GM12878 (cell line): ENCODE results near the gene KIF17. TPM values are rescaled to one million over a fixed set of nuclear protein-coding genes. Genes with fewer than 3 reads are reported as not detected.

Experiments used
- ATAC-seq: fragments of 200-7000 bp; cut with Tn5 transposase; 3 replicates; pipeline ENCODE4 v1.9.1; 2020; ENCODE audit warnings: mild to moderate bottlenecking, moderate library complexity
- BruUV-seq: library from RNA; stranded (reverse); fragments of 400-500 nt; replicated peaks from 2 replicates; lab custom pipeline; 2021; lab: Mats Ljungman, UMichigan
- CTCF ChIA-PET: fragments of 300-600 bp; sonication (Branson Sonifier 250); formaldehyde crosslinking; extraction: SDS; loops from one replicate; lab custom pipeline; 2021; ENCODE audit warnings: inconsistent platforms; lab: Yijun Ruan, JAX
- POLR2A ChIA-PET: fragments of 350-600 bp; formaldehyde crosslinking; extraction: SDS; loops from one replicate; lab custom pipeline; 2021; ENCODE audit warnings: inconsistent platforms; lab: Charles Lee
- RAD21 ChIA-PET: fragments of 300-600 bp; sonication (Branson Sonifier 250); formaldehyde crosslinking; loops from one replicate; lab custom pipeline; 2023; ENCODE audit warnings: antibody characterized with exemption; ENCODE audit not compliant: unreplicated experiment; lab: Charles Lee
- SMC1A ChIA-PET: fragments of 300-600 bp; sonication (Branson Sonifier 250); formaldehyde crosslinking; loops from one replicate; lab custom pipeline; 2023; ENCODE audit not compliant: unreplicated experiment, uncharacterized antibody; lab: Charles Lee
- DNase-seq: peaks from one replicate; pipeline ENCODE4 v3.0.0-alpha.2; 2011; ENCODE audit warnings: low read depth, low spot score
- FAIRE-seq: peaks from 3 replicates; lab custom pipeline; 2011; peaks lifted over from hg19 to GRCh38; lab: Jason Lieb, UNC
- H2AFZ ChIP-seq: 2 replicates; pipeline ENCODE4 v1.6.0; 2011; ENCODE audit warnings: low read depth, low read length, control low read depth; ENCODE audit not compliant: control insufficient read depth
- H3K27ac ChIP-seq: 2 replicates; pipeline ENCODE4 v1.5.1; 2011; ENCODE audit warnings: control low read depth; ENCODE audit not compliant: control insufficient read depth, insufficient read depth
- H3K27me3 ChIP-seq, 2 experiments: replicated peaks in 1 of 2; 2 replicates each; pipeline versions ENCODE4 v1.6.0 to v1.6.1; 2011; ENCODE audit warnings: low read length in 1 of 2; ENCODE audit not compliant: control insufficient read depth in 2 of 2, insufficient read depth in 2 of 2
- H3K36me3 ChIP-seq, 2 experiments: 2 replicates each; pipeline ENCODE4 v1.5.1; 2011; ENCODE audit warnings: low read length in 1 of 2; ENCODE audit not compliant: control insufficient read depth in 2 of 2, insufficient read depth in 2 of 2
- H3K4me1 ChIP-seq: 2 replicates; pipeline ENCODE4 v1.6.1; 2011; ENCODE audit warnings: mild to moderate bottlenecking, low read length, moderate library complexity, mixed read lengths; ENCODE audit not compliant: control insufficient read depth, insufficient read depth
- H3K4me2 ChIP-seq: 2 replicates; pipeline ENCODE4 v1.6.0; 2011; ENCODE audit warnings: control low read depth; ENCODE audit not compliant: control insufficient read depth, insufficient read depth
- H3K4me3 ChIP-seq: fragments of 200-600 bp; sonication (generic); 2 replicates; pipeline ENCODE4 v1.5.1; 2016
- H3K79me2 ChIP-seq: 2 replicates; pipeline ENCODE4 v1.6.0; 2011; ENCODE audit warnings: low read length; ENCODE audit not compliant: control insufficient read depth, insufficient read depth
- H3K9ac ChIP-seq: 2 replicates; pipeline ENCODE4 v1.8.0; 2011; ENCODE audit warnings: low read length, control low read depth, mixed read lengths; ENCODE audit not compliant: control insufficient read depth, insufficient read depth
- H3K9me3 ChIP-seq: replicated peaks from 3 replicates; pipeline ENCODE4 v1.5.1; 2011; ENCODE audit warnings: mild to moderate bottlenecking, low read length; ENCODE audit not compliant: control insufficient read depth, insufficient read depth
- H4K20me1 ChIP-seq: 2 replicates; pipeline ENCODE4 v1.6.0; 2011; ENCODE audit not compliant: control insufficient read depth, insufficient read depth
- BCL11A ChIP-seq: IDR thresholded peaks from 2 replicates; pipeline ENCODE4 v1.6.1; 2011; ENCODE audit warnings: low read depth, low read length
- EP300 ChIP-seq, 2 experiments: fragments of 150-350 bp in 1 of 2; IDR thresholded peaks; 2 replicates each; pipeline ENCODE4 v1.6.1; 2011 to 2012; ENCODE audit warnings: low read depth in 2 of 2, low read length in 2 of 2, borderline replicate concordance in 1 of 2, improper control_type of control experiment in 1 of 2, inconsistent platforms in 1 of 2; ENCODE audit not compliant: control insufficient read depth in 1 of 2
- JUND ChIP-seq: IDR thresholded peaks from 2 replicates; pipeline ENCODE4 v1.6.1; 2012; ENCODE audit warnings: low read depth, mild to moderate bottlenecking, low read length, improper control_type of control experiment, moderate library complexity
- KLF5 ChIP-seq: fragments of 450-650 bp; IDR thresholded peaks from 2 replicates; pipeline ENCODE4 v1.6.1; 2014; ENCODE audit warnings: mild to moderate bottlenecking; ENCODE audit not compliant: partially characterized antibody
- MYB ChIP-seq: fragments of 150-350 bp; IDR thresholded peaks from 2 replicates; pipeline ENCODE4 v1.6.1; 2014; ENCODE audit warnings: mild to moderate bottlenecking, low read depth, low read length, borderline replicate concordance
- RAD21 ChIP-seq: IDR thresholded peaks from 2 replicates; pipeline ENCODE4 v1.6.1; 2011; ENCODE audit warnings: mild to moderate bottlenecking, low read depth, low read length, moderate library complexity; ENCODE audit not compliant: insufficient read depth
- RB1 ChIP-seq: fragments of 450-650 bp; formaldehyde crosslinking; IDR thresholded peaks from 2 replicates; pipeline ENCODE4 v1.6.1; 2017; ENCODE audit warnings: mild to moderate bottlenecking, borderline replicate concordance
- RBBP5 ChIP-seq: fragments of 200-600 bp; sonication (generic); conservative IDR thresholded peaks from 2 replicates; pipeline ENCODE4 v1.6.1; 2016
- SPI1 ChIP-seq: IDR thresholded peaks from 2 replicates; pipeline ENCODE4 v1.6.1; 2011; ENCODE audit warnings: low read depth, mild to moderate bottlenecking, low read length, moderate library complexity, borderline replicate concordance; ENCODE audit not compliant: insufficient read depth
- STAT1 ChIP-seq: fragments of 450-650 bp; conservative IDR thresholded peaks from 2 replicates; pipeline ENCODE4 v1.6.1; 2014; ENCODE audit warnings: antibody characterized with exemption, mild to moderate bottlenecking
- SUPT20H ChIP-seq: IDR thresholded peaks from 2 replicates; pipeline ENCODE4 v1.6.1; 2011; ENCODE audit warnings: low read depth, mild to moderate bottlenecking, low read length, moderate library complexity, borderline replicate concordance; ENCODE audit not compliant: control insufficient read depth
- TCF7 ChIP-seq: IDR thresholded peaks from 2 replicates; pipeline ENCODE4 v1.6.1; 2014; ENCODE audit warnings: antibody characterized with exemption, borderline replicate concordance
- ZNF207 ChIP-seq: fragments of 450-650 bp; IDR thresholded peaks from 2 replicates; pipeline ENCODE4 v1.6.1; 2014; ENCODE audit warnings: antibody characterized with exemption, mild to moderate bottlenecking, borderline replicate concordance
- WGBS: methylation state at CpG from one replicate; pipeline ENCODE4 v1.1.6; 2016; ENCODE audit warnings: low lambda C conversion rate; ENCODE audit not compliant: insufficient replicate concordance, insufficient coverage; ENCODE audit errors: missing lambda C conversion rate; 5-methylcytosine and 5-hydroxymethylcytosine counted together
- in situ Hi-C: fragments of 300-500 bp; cut with MboI; formaldehyde crosslinking; loops from 9 replicates; pipeline ENCODE4 v1.14.3; 2018; ENCODE audit warnings: mixed read lengths
- intact Hi-C: fragments of 100-400 bp; cut with micrococcal nuclease; formaldehyde crosslinking; loops from one replicate; pipeline ENCODE4 v1.14.2; 2022; ENCODE audit not compliant: unreplicated experiment
- polyA plus RNA-seq, 11 experiments: library from polyadenylated mRNA; depleted of rRNA in 4 of 11; unstranded in 6 of 11; stranded (reverse) in 5 of 11; fragments of >200 nt; fragmentation: Nextera tagmentation in 4 of 11; fragmentation: Illumina TruSeq in 1 of 11; extraction: Ambion mirVana in 4 of 11; extraction: Trizol in 1 of 11; gene quantifications; 1 replicate in 1 of 11; 2 replicates in 10 of 11; pipeline versions ENCODE4 v1.2.1 to v1.2.3, GENCODE V29; 2011 to 2016; ENCODE audit warnings: inconsistent platforms in 2 of 11, missing spikeins in 2 of 11, low read depth in 1 of 11
- total RNA-seq, 4 experiments: library from RNA; depleted of rRNA in 3 of 4; stranded (reverse); fragments of >200 nt in 3 of 4; fragmentation: Illumina TruSeq in 1 of 4; extraction: Trizol in 1 of 4; gene quantifications; 2 replicates each; pipeline versions ENCODE4 v1.2.1 to v1.2.3, GENCODE V29; 2013 to 2021
- TF ChIP-seq, protein P1 (sequence below): fragments of 450-650 bp; formaldehyde crosslinking; IDR thresholded peaks from 2 replicates; pipeline ENCODE4 v1.5.0; 2022; ENCODE audit warnings: mild to moderate bottlenecking, missing genetic modification characterization
- TF ChIP-seq, protein P2 (sequence below): fragments of 450-650 bp; IDR thresholded peaks from 2 replicates; pipeline ENCODE4 v1.6.1; 2017; ENCODE audit warnings: mild to moderate bottlenecking, moderate library complexity
- TF ChIP-seq, protein P3 (sequence below): IDR thresholded peaks from 2 replicates; pipeline ENCODE4 v1.6.1; 2012; ENCODE audit warnings: low read depth, low read length, improper control_type of control experiment

KIF17 gene
- total and polyA plus RNA-seq, 10 of the 15 experiments (the other 5 are each of a cell fraction or from before 2014, with no cell fraction given) = 0.01 to 0.10 (median 0.03) TPM; not detected in 7

- no peak overlapping the region for H3K27ac ChIP-seq
- H3K4me2 ChIP-seq = no peak overlapping the region
- no peak for ATAC-seq
- POLR2A ChIA-PET = no interaction called here
- SMC1A ChIA-PET = no interaction called here
- no peaks in the 10 kb centered on the region for H4K20me1 ChIP-seq
- FAIRE-seq = no peak
- RAD21 ChIA-PET = no interaction called here
- no peak overlapping the region for H3K9ac ChIP-seq
- DNase-seq = no peak
- intact Hi-C loops = no loop called here
- H3K4me1 ChIP-seq = no peaks in the 10 kb centered on the region
- TF ChIP-seq, protein P1, sequence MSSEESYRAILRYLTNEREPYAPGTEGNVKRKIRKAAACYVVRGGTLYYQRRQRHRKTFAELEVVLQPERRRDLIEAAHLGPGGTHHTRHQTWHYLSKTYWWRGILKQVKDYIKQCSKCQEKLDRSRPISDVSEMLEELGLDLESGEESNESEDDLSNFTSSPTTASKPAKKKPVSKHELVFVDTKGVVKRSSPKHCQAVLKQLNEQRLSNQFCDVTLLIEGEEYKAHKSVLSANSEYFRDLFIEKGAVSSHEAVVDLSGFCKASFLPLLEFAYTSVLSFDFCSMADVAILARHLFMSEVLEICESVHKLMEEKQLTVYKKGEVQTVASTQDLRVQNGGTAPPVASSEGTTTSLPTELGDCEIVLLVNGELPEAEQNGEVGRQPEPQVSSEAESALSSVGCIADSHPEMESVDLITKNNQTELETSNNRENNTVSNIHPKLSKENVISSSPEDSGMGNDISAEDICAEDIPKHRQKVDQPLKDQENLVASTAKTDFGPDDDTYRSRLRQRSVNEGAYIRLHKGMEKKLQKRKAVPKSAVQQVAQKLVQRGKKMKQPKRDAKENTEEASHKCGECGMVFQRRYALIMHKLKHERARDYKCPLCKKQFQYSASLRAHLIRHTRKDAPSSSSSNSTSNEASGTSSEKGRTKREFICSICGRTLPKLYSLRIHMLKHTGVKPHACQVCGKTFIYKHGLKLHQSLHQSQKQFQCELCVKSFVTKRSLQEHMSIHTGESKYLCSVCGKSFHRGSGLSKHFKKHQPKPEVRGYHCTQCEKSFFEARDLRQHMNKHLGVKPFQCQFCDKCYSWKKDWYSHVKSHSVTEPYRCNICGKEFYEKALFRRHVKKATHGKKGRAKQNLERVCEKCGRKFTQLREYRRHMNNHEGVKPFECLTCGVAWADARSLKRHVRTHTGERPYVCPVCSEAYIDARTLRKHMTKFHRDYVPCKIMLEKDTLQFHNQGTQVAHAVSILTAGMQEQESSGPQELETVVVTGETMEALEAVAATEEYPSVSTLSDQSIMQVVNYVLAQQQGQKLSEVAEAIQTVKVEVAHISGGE = no peak
- TF ChIP-seq RAD21 (no peak), JUND (no peak), STAT1 (no peak), BCL11A (no peak), TCF7 (no peak), RB1 (no peak), MYB (no peak), RBBP5 (no peak), SPI1 (no peak), EP300 (IDR thresholded peaks at IDR 0.05; ENCODE audit: borderline replicate concordance in 1 of 2, control insufficient read depth in 1 of 2, low read depth in 2 of 2, low read length in 2 of 2) (no peak), KLF5 (no peak), ZNF207 (no peak), SUPT20H (no peak)
- TF ChIP-seq, protein P2, sequence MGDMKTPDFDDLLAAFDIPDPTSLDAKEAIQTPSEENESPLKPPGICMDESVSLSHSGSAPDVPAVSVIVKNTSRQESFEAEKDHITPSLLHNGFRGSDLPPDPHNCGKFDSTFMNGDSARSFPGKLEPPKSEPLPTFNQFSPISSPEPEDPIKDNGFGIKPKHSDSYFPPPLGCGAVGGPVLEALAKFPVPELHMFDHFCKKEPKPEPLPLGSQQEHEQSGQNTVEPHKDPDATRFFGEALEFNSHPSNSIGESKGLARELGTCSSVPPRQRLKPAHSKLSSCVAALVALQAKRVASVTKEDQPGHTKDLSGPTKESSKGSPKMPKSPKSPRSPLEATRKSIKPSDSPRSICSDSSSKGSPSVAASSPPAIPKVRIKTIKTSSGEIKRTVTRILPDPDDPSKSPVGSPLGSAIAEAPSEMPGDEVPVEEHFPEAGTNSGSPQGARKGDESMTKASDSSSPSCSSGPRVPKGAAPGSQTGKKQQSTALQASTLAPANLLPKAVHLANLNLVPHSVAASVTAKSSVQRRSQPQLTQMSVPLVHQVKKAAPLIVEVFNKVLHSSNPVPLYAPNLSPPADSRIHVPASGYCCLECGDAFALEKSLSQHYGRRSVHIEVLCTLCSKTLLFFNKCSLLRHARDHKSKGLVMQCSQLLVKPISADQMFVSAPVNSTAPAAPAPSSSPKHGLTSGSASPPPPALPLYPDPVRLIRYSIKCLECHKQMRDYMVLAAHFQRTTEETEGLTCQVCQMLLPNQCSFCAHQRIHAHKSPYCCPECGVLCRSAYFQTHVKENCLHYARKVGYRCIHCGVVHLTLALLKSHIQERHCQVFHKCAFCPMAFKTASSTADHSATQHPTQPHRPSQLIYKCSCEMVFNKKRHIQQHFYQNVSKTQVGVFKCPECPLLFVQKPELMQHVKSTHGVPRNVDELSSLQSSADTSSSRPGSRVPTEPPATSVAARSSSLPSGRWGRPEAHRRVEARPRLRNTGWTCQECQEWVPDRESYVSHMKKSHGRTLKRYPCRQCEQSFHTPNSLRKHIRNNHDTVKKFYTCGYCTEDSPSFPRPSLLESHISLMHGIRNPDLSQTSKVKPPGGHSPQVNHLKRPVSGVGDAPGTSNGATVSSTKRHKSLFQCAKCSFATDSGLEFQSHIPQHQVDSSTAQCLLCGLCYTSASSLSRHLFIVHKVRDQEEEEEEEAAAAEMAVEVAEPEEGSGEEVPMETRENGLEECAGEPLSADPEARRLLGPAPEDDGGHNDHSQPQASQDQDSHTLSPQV = no peak
- TF ChIP-seq, protein P3, sequence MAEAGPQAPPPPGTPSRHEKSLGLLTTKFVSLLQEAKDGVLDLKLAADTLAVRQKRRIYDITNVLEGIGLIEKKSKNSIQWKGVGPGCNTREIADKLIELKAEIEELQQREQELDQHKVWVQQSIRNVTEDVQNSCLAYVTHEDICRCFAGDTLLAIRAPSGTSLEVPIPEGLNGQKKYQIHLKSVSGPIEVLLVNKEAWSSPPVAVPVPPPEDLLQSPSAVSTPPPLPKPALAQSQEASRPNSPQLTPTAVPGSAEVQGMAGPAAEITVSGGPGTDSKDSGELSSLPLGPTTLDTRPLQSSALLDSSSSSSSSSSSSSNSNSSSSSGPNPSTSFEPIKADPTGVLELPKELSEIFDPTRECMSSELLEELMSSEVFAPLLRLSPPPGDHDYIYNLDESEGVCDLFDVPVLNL = no peak
- no TSS peak for BruUV-seq
- no peaks in the 10 kb centered on the region for H3K36me3 ChIP-seq
- 44% methylated on average over 12 of the region's 12 CpGs for WGBS
- no peaks in the 10 kb centered on the region; the same call in 2 of the 3 replicates for H3K9me3 ChIP-seq
- no peaks in the 10 kb centered on the region for H3K79me2 ChIP-seq
- in situ Hi-C loops = no loop called here
- H3K27me3 ChIP-seq = peaks cover 0 to 5% of the 10 kb centered on the region in 2 experiments; a peak in 1 of 4 replicates
- H2AFZ ChIP-seq = no peak overlapping the region
- CTCF ChIA-PET = no interaction called here
- no peak overlapping the region for H3K4me3 ChIP-seq
These were observed 2.9 kb upstream of the KIF17 start for GRCh38 chr1:20720631-20721091.
